Caco-2 (cell line): Measurements from ENCODE around the gene SUGT1. TPM values are rescaled to one million over a fixed set of nuclear protein-coding genes. Genes with fewer than 3 reads are reported as not detected.

Experiments used
- BruUV-seq: library from RNA; stranded (reverse); fragments of 400-500 nt; replicated peaks from 2 replicates; lab custom pipeline; 2021; lab: Mats Ljungman, UMichigan
- CTCF ChIA-PET: fragments of 300-600 bp; sonication (Branson Sonifier 250); formaldehyde crosslinking; loops from one replicate; lab custom pipeline; 2022; ENCODE audit warnings: antibody characterized with exemption; lab: Charles Lee
- POLR2A ChIA-PET: fragments of 300-600 bp; sonication (Branson Sonifier 250); formaldehyde crosslinking; loops from one replicate; lab custom pipeline; 2022; ENCODE audit warnings: antibody characterized with exemption; lab: Charles Lee
- DNase-seq, 2 experiments: peaks; one replicate each; pipeline versions ENCODE4 v3.0.0 to v3.0.0-alpha.2; 2020 to 2022
- H3K27me3 ChIP-seq: replicated peaks from 2 replicates; pipeline ENCODE4 v1.6.0; 2011; ENCODE audit warnings: low read length; ENCODE audit not compliant: control insufficient read depth, insufficient read depth
- H3K36me3 ChIP-seq: 2 replicates; pipeline ENCODE4 v1.5.1; 2011; ENCODE audit warnings: low read length; ENCODE audit not compliant: control insufficient read depth, insufficient read depth
- H3K4me1 ChIP-seq: fragments of 250-450 bp; sonication (Bioruptor Pico); 2 replicates; pipeline ENCODE4 v1.5.1; 2020; ENCODE audit warnings: mild to moderate bottlenecking
- H3K4me3 ChIP-seq: 2 replicates; pipeline ENCODE4 v1.5.1; 2011; ENCODE audit warnings: low read depth, mild to moderate bottlenecking, control low read depth, low read length
- H3K9me3 ChIP-seq: fragments of 250-450 bp; sonication (Bioruptor Pico); 2 replicates; pipeline ENCODE4 v1.5.1; 2020; ENCODE audit warnings: mild to moderate bottlenecking, moderate library complexity
- H3K27ac Mint-ChIP-seq: one replicate; pipeline ENCODE4 v1.8.0; 2022; ENCODE audit warnings: mixed read lengths; ENCODE audit not compliant: unreplicated experiment
- H3K27me3 Mint-ChIP-seq: one replicate; pipeline ENCODE4 v1.8.0; 2022; ENCODE audit warnings: mixed read lengths; ENCODE audit not compliant: insufficient read depth, unreplicated experiment
- H3K36me3 Mint-ChIP-seq: one replicate; pipeline ENCODE4 v1.8.0; 2022; ENCODE audit warnings: mild to moderate bottlenecking, mixed read lengths; ENCODE audit not compliant: insufficient read depth, unreplicated experiment
- H3K4me1 Mint-ChIP-seq: one replicate; pipeline ENCODE4 v1.8.0; 2022; ENCODE audit warnings: low read depth, mixed read lengths; ENCODE audit not compliant: unreplicated experiment
- H3K4me3 Mint-ChIP-seq: one replicate; pipeline ENCODE4 v1.8.0; 2022; ENCODE audit warnings: mild to moderate bottlenecking, moderate library complexity, mixed read lengths; ENCODE audit not compliant: unreplicated experiment
- H3K9me3 Mint-ChIP-seq: one replicate; pipeline ENCODE4 v1.8.0; 2022; ENCODE audit warnings: mixed read lengths; ENCODE audit not compliant: unreplicated experiment
- intact Hi-C: fragments of 100-400 bp; cut with micrococcal nuclease; formaldehyde crosslinking; loops from one replicate; pipeline ENCODE4 v1.10.0; 2022; ENCODE audit not compliant: unreplicated experiment
- total RNA-seq: library from RNA; stranded (reverse); gene quantifications from 2 replicates; pipeline ENCODE4 v1.2.3, GENCODE V29; 2022
- TF ChIP-seq, protein P1 (sequence below), 2 experiments: fragments of 200-600 bp in 1 of 2; IDR thresholded peaks; 1 replicate in 1 of 2; 2 replicates in 1 of 2; pipeline versions ENCODE4 v1.5.1 to v1.8.0; 2011 to 2022; ENCODE audit warnings: antibody characterized with exemption in 1 of 2, control low read depth in 1 of 2, inconsistent platforms in 1 of 2, low read depth in 1 of 2, low read length in 1 of 2, mild to moderate bottlenecking in 1 of 2, moderate library complexity in 1 of 2; ENCODE audit not compliant: insufficient read depth in 1 of 2, severe bottlenecking in 1 of 2, unreplicated experiment in 1 of 2

The SUGT1 gene
- total RNA-seq, 1 experiment from 2014 or later: 73.6 TPM

DNA sequence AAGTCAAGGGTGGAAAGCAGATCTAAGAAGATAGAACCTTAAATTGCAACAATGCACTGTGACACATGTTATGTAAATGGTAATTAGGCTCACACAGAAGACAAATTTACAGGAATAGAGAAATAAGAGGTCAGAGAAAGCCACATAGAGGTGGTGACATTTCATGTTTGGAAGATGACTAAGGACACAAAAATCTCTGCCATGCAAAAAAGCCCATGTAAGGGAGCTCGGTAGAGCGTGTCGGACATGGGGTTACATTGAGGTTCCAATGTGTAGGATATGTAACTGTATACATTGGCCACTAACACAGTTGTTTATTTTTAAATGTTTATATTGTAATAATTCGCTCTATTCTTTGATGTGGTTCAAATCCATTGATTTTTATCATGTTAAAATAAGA, 33.7 kb downstream of the SUGT1 start:
- TF ChIP-seq, protein P1, sequence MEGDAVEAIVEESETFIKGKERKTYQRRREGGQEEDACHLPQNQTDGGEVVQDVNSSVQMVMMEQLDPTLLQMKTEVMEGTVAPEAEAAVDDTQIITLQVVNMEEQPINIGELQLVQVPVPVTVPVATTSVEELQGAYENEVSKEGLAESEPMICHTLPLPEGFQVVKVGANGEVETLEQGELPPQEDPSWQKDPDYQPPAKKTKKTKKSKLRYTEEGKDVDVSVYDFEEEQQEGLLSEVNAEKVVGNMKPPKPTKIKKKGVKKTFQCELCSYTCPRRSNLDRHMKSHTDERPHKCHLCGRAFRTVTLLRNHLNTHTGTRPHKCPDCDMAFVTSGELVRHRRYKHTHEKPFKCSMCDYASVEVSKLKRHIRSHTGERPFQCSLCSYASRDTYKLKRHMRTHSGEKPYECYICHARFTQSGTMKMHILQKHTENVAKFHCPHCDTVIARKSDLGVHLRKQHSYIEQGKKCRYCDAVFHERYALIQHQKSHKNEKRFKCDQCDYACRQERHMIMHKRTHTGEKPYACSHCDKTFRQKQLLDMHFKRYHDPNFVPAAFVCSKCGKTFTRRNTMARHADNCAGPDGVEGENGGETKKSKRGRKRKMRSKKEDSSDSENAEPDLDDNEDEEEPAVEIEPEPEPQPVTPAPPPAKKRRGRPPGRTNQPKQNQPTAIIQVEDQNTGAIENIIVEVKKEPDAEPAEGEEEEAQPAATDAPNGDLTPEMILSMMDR (IDR thresholded peaks at IDR 0.05; ENCODE audit: insufficient read depth in 1 of 2, low read depth in 1 of 2, low read length in 1 of 2, severe bottlenecking in 1 of 2, unreplicated experiment in 1 of 2): no peak
- H3K4me3 Mint-ChIP-seq: no peak overlapping the region
- Histone ChIP-seq H3K4me1 (peaks cover 11% of the 10 kb centered on the region; the same call in 1 of the 2 replicates), H3K9me3 (no peaks in the 10 kb centered on the region), H3K4me3 (no peak overlapping the region), H3K36me3 (peaks cover 1% of the 10 kb centered on the region; the same call in 1 of the 2 replicates), H3K27me3 (no peaks in the 10 kb centered on the region)
- intact Hi-C loops: no loop called here
- no peak for DNase-seq
- POLR2A ChIA-PET: no interaction called here
- no TSS peak for BruUV-seq
- H3K9me3 Mint-ChIP-seq: no peaks in the 10 kb centered on the region
- no peak overlapping the region for H3K27ac Mint-ChIP-seq
- CTCF ChIA-PET: no interaction called here
- H3K27me3 Mint-ChIP-seq: no peaks in the 10 kb centered on the region
- peaks cover 47% of the 10 kb centered on the region for H3K36me3 Mint-ChIP-seq
- H3K4me1 Mint-ChIP-seq: peaks cover 6% of the 10 kb centered on the region

DNA sequence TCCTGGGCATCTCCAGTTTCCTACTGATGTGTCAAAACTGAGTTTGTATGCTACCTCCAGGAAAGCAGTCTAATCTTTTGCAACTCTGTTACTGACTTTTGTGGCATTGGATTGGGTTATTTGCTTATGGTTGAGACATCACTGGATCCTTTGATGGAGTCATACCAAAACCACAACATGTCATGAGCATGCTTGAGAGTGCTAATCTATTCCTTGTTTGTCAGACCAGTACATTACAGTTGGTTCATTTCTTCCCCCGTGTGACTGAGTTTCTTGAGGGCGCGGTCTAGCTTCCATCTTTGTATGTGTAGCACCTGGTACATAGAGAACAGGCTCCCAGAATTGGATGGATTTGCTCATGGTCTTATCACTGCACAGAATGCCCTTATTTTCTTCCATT, 43.2 kb downstream of the SUGT1 start:
- Mint-ChIP-seq H3K4me3 (no peak overlapping the region), H3K4me1 (no peaks in the 10 kb centered on the region), H3K9me3 (no peaks in the 10 kb centered on the region), H3K27ac (no peak overlapping the region), H3K36me3 (peaks cover 10% of the 10 kb centered on the region), H3K27me3 (no peaks in the 10 kb centered on the region)
- Histone ChIP-seq H3K36me3 (no peaks in the 10 kb centered on the region), H3K4me3 (no peak overlapping the region), H3K4me1 (no peaks in the 10 kb centered on the region), H3K27me3 (no peaks in the 10 kb centered on the region), H3K9me3 (no peaks in the 10 kb centered on the region)
- BruUV-seq: no TSS peak
- POLR2A ChIA-PET: no interaction called here
- CTCF ChIA-PET: no interaction called here
- TF ChIP-seq, protein P1 (IDR thresholded peaks at IDR 0.05; ENCODE audit: insufficient read depth in 1 of 2, low read depth in 1 of 2, low read length in 1 of 2, severe bottlenecking in 1 of 2, unreplicated experiment in 1 of 2): no peak
- intact Hi-C loops: no loop called here
- no peak for DNase-seq

DNA sequence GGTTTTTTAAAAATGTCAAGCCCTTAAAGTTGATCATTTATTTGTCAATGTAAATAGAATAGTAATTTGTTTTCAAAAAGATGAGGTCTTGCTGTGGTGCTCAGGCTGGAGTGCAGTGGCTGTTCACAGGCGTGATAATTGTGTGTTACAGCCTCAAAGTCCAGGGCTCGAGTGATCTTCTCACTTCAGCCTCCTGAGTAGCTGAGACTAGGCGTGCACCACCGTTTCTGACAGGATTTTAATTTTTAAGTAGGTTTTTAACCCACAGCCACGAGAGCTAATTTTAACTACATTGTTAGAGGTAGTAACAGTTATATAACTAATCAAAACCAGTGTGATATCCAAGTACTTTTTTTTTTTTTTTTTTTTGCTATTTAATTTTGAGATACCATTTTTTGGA, 43.9 kb downstream of the SUGT1 start:
- intact Hi-C loops: no loop called here
- Mint-ChIP-seq H3K36me3 (peaks cover 10% of the 10 kb centered on the region), H3K9me3 (no peaks in the 10 kb centered on the region), H3K27me3 (no peaks in the 10 kb centered on the region), H3K27ac (no peak overlapping the region), H3K4me1 (no peaks in the 10 kb centered on the region), H3K4me3 (no peak overlapping the region)
- no peak overlapping the region for H3K4me3 ChIP-seq
- TF ChIP-seq, protein P1 (IDR thresholded peaks at IDR 0.05; ENCODE audit: insufficient read depth in 1 of 2, low read depth in 1 of 2, low read length in 1 of 2, severe bottlenecking in 1 of 2, unreplicated experiment in 1 of 2): no peak
- ChIA-PET POLR2A (no interaction called here), CTCF (no interaction called here)
- DNase-seq: no peak
- no peaks in the 10 kb centered on the region for H3K36me3 ChIP-seq
- no peaks in the 10 kb centered on the region for H3K27me3 ChIP-seq
- H3K4me1 ChIP-seq: no peaks in the 10 kb centered on the region
- H3K9me3 ChIP-seq: no peaks in the 10 kb centered on the region
- BruUV-seq: no TSS peak
